HG02840 (cell line): ENCODE results near the gene SLC9A4.

Experiments
- ATAC-seq: cut with Tn5 transposase; IDR thresholded peaks from one replicate; pipeline ENCODE4 v1.9.1; 2021; ENCODE audit warnings: mild to moderate bottlenecking, moderate library complexity, moderate number of reproducible peaks; ENCODE audit not compliant: unreplicated experiment, low FRiP score

Gene SLC9A4

GRCh38 chr2:102498414-102498813 lies 25.4 kb downstream of the SLC9A4 start:
- ATAC-seq: no peak

GRCh38 chr2:102499558-102499957 lies 26.5 kb downstream of the SLC9A4 start:
- ATAC-seq: no peak

GRCh38 chr2:102502576-102502975 lies 29.6 kb downstream of the SLC9A4 start:
- ATAC-seq: no peak

GRCh38 chr2:102504833-102505232 lies 31.8 kb downstream of the SLC9A4 start:
- no peak for ATAC-seq

GRCh38 chr2:102505290-102505689 lies 32.3 kb downstream of the SLC9A4 start:
- ATAC-seq: no peak

- no peak for ATAC-seq
Observed at GRCh38 chr2:102506743-102507142, 33.7 kb downstream of the SLC9A4 start.

- ATAC-seq: no peak
Observed at GRCh38 chr2:102508863-102509262, 35.8 kb downstream of the SLC9A4 start.

GRCh38 chr2:102509749-102510148 lies 36.7 kb downstream of the SLC9A4 start:
- ATAC-seq: no peak

- ATAC-seq: no peak
Observed at GRCh38 chr2:102510791-102511575, 38.0 kb downstream of the SLC9A4 start.

- no peak for ATAC-seq
Observed at GRCh38 chr2:102512161-102512560, 39.1 kb downstream of the SLC9A4 start.

- no peak for ATAC-seq
Observed at GRCh38 chr2:102513355-102513939, 40.4 kb downstream of the SLC9A4 start.

GRCh38 chr2:102514061-102514785 lies 41.2 kb downstream of the SLC9A4 start:
- no peak for ATAC-seq

- no peak for ATAC-seq
Observed at GRCh38 chr2:102515851-102516250, 42.8 kb downstream of the SLC9A4 start.

- ATAC-seq: no peak
Observed at GRCh38 chr2:102518170-102518569, 45.1 kb downstream of the SLC9A4 start.

GRCh38 chr2:102520009-102520408 lies 47.0 kb downstream of the SLC9A4 start:
- no peak for ATAC-seq

GRCh38 chr2:102520801-102521200 lies 47.8 kb downstream of the SLC9A4 start:
- ATAC-seq: no peak

GRCh38 chr2:102522162-102522561 lies 49.1 kb downstream of the SLC9A4 start:
- no peak for ATAC-seq

GRCh38 chr2:102522890-102523289 lies 49.9 kb downstream of the SLC9A4 start:
- ATAC-seq: no peak

GRCh38 chr2:102523651-102524050 lies 50.6 kb downstream of the SLC9A4 start:
- no peak for ATAC-seq

GRCh38 chr2:102527086-102527485 lies 54.1 kb downstream of the SLC9A4 start:
- no peak for ATAC-seq

- ATAC-seq: no peak
Observed at GRCh38 chr2:102538491-102538890, 65.5 kb downstream of the SLC9A4 start.
